Tibial nerve (tissue), 3 donors: ENCODE data around the gene SULT1C3.

Experiments used
- CTCF ChIP-seq, 5 experiments: fragments of 200-600 bp in 3 of 5; fragments of 450-650 bp in 2 of 5; sonication (generic) in 3 of 5; IDR thresholded peaks; one replicate each; pipeline ENCODE4 v1.5.1; 2016 to 2019; ENCODE audit warnings: antibody characterized with exemption in 5 of 5, mild to moderate bottlenecking in 3 of 5, moderate library complexity in 2 of 5
- POLR2A ChIP-seq, 2 donors: fragments of 450-650 bp; IDR thresholded peaks; one replicate each; pipeline ENCODE4 v1.6.1; 2017; ENCODE audit warnings: antibody characterized with exemption in 2 of 2, mild to moderate bottlenecking in 2 of 2, moderate library complexity in 2 of 2

- TF ChIP-seq CTCF (IDR thresholded peaks at IDR 0.05) (no peak), POLR2A (IDR thresholded peaks at IDR 0.05) (no peak)
Observed at GRCh38 chr2:108293850-108294249, 54.1 kb downstream of the SULT1C3 start.
